OCI-LY3 (cell line): ENCODE data around the gene LCN6.
A peak's percentile ranks its signal among the peaks of the same experiment; 100 is the strongest.

Experiments used
- H2AFZ ChIP-seq: fragments of 200-600, 300-600 bp; shearing (Covaris generic); 2 replicates; pipeline ENCODE4 v1.6.0; 2014; ENCODE audit warnings: antibody characterized with exemption, low read depth, low read length
- H3K27ac ChIP-seq: fragments of 200-600, 300-600 bp; sonication (generic); 2 replicates; pipeline ENCODE4 v1.5.1; 2014; ENCODE audit warnings: mild to moderate bottlenecking, low read length, moderate library complexity, mixed read lengths
- H3K27me3 ChIP-seq: fragments of 200-600, 300-600 bp; sonication (generic); 2 replicates; pipeline ENCODE4 v1.6.1; 2014; ENCODE audit warnings: low read depth, low read length, mixed read lengths
- H3K36me3 ChIP-seq: fragments of 200-600, 300-600 bp; sonication (generic); replicated peaks from 2 replicates; pipeline ENCODE3; 2014; ENCODE audit warnings: low read depth, low read length, mixed read lengths
- H3K4me1 ChIP-seq: fragments of 300-600, 200-600 bp; sonication (generic); 2 replicates; pipeline ENCODE4 v1.6.1; 2014; ENCODE audit warnings: low read length, mixed read lengths
- H3K4me2 ChIP-seq: fragments of 200-600, 300-600 bp; sonication (generic); 2 replicates; pipeline ENCODE4 v1.6.1; 2014; ENCODE audit warnings: low read length, mixed read lengths
- H3K4me3 ChIP-seq: fragments of 300-600, 200-600 bp; sonication (generic); 2 replicates; pipeline ENCODE4 v1.5.1; 2014; ENCODE audit warnings: antibody characterized with exemption, mild to moderate bottlenecking, low read length, moderate library complexity
- H3K79me2 ChIP-seq: fragments of 300-600, 200-600 bp; shearing (Covaris generic); 2 replicates; pipeline ENCODE4 v1.6.1; 2014; ENCODE audit warnings: mild to moderate bottlenecking, low read length, mixed read lengths
- H3K9ac ChIP-seq: fragments of 300-600, 200-600 bp; shearing (Covaris generic); 2 replicates; pipeline ENCODE4 v1.6.0; 2014; ENCODE audit warnings: mild to moderate bottlenecking, low read length, moderate library complexity
- H3K9me3 ChIP-seq: fragments of 200-600, 300-600 bp; shearing (Covaris generic); 2 replicates; pipeline ENCODE4 v1.6.1; 2014; ENCODE audit warnings: low read length, mixed read lengths; ENCODE audit not compliant: insufficient read depth
- H4K20me1 ChIP-seq: fragments of 200-600, 300-600 bp; sonication (generic); 2 replicates; pipeline ENCODE4 v1.6.1; 2016; ENCODE audit warnings: low read length, mixed read lengths; ENCODE audit not compliant: insufficient read depth
- CTCF ChIP-seq: fragments of 200-600, 300-600 bp; sonication (generic); IDR thresholded peaks from 2 replicates; pipeline ENCODE4 v1.5.1; 2014; ENCODE audit warnings: antibody characterized with exemption, low read length, low read depth
- EZH2phosphoT487 ChIP-seq: fragments of 200-600 bp; shearing (Covaris generic); IDR thresholded peaks from 2 replicates; pipeline ENCODE4 v1.6.1; 2018; ENCODE audit warnings: antibody characterized with exemption, mixed run types, low read depth

Gene LCN6

GRCh38 chr9:136703276-136703860, 45.0 kb downstream of the LCN6 start:
- no peak overlapping the region for H3K4me3 ChIP-seq
- H2AFZ ChIP-seq = no peak overlapping the region
- peaks cover 37% of the 10 kb centered on the region for H3K27me3 ChIP-seq
- no peaks in the 10 kb centered on the region for H3K79me2 ChIP-seq
- no peak overlapping the region for H3K27ac ChIP-seq
- H3K36me3 ChIP-seq = no peaks in the 10 kb centered on the region
- H4K20me1 ChIP-seq = no peaks in the 10 kb centered on the region
- no peak overlapping the region for H3K9ac ChIP-seq
- peaks cover 18% of the 10 kb centered on the region for H3K4me1 ChIP-seq
- H3K9me3 ChIP-seq = no peaks in the 10 kb centered on the region
- TF ChIP-seq EZH2phosphoT487 (no peak), CTCF (no peak)
- no peak overlapping the region for H3K4me2 ChIP-seq

DNA sequence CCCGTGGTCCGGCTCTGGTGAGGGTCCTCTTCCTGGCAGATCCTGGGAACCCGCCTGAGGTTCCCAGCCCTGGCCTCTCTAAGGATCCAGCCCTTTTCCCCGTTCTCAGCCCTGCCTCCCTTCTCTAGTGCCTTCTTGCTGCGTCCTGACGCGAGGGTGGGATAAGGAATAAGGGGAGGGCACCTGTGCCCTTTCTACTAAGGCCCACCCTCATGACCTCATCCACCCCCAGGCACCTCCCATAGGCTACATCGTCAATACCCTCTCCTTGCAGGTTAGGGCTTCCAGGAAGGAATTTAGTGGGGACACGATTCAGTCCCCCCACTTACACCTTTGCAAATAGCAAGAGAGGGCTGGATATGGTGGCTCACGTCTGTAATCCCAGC, 46.7 kb downstream of the LCN6 start:
- Histone ChIP-seq H4K20me1 (no peaks in the 10 kb centered on the region), H3K27ac (no peak overlapping the region), H3K27me3 (peaks cover 42% of the 10 kb centered on the region), H2AFZ (no peak overlapping the region), H3K4me3 (peak overlapping the region; percentile 75), H3K4me2 (peak overlapping the region; percentile 80), H3K9ac (0 out of 2 replicates have a peak overlapping the region, but pooled peaks have one; percentile 20), H3K4me1 (peaks cover 32% of the 10 kb centered on the region), H3K9me3 (no peaks in the 10 kb centered on the region), H3K36me3 (no peaks in the 10 kb centered on the region), H3K79me2 (no peaks in the 10 kb centered on the region)
- TF ChIP-seq CTCF = no peak
- no peak for TF ChIP-seq EZH2phosphoT487

GRCh38 chr9:136700959-136701667, 47.2 kb downstream of the LCN6 start:
- Histone ChIP-seq H3K4me2 (peak overlapping the region; percentile 80), H3K4me3 (peak overlapping the region; percentile 75), H3K27ac (no peak overlapping the region), H3K79me2 (no peaks in the 10 kb centered on the region), H2AFZ (no peak overlapping the region; the same call in 1 of the 2 replicates), H3K9ac (peak overlapping the region; percentile 20; the same call in 1 of the 2 replicates), H3K36me3 (no peaks in the 10 kb centered on the region), H3K9me3 (no peaks in the 10 kb centered on the region), H3K4me1 (peaks cover 37% of the 10 kb centered on the region), H4K20me1 (no peaks in the 10 kb centered on the region), H3K27me3 (peaks cover 46% of the 10 kb centered on the region)
- TF ChIP-seq EZH2phosphoT487 = no peak
- no peak for TF ChIP-seq CTCF

- TF ChIP-seq EZH2phosphoT487 = no peak
- no peak for TF ChIP-seq CTCF
- Histone ChIP-seq H3K9me3 (no peaks in the 10 kb centered on the region), H3K27me3 (peaks cover 45% of the 10 kb centered on the region)
Observed at GRCh38 chr9:136700304-136700703, 48.0 kb downstream of the LCN6 start.

More at GRCh38 chr9:136700304-136700703, 48.0 kb downstream of the LCN6 start:
- Histone ChIP-seq H4K20me1 (no peaks in the 10 kb centered on the region), H3K4me3 (peak overlapping the region; percentile 75), H3K9ac (no peak overlapping the region), H3K27ac (no peak overlapping the region), H3K4me1 (peaks cover 45% of the 10 kb centered on the region), H3K79me2 (no peaks in the 10 kb centered on the region), H3K4me2 (peak overlapping the region; percentile 80), H3K36me3 (no peaks in the 10 kb centered on the region), H2AFZ (no peak overlapping the region)
